ENCODE results near the gene LARGE1. TPM values are rescaled to one million over a fixed set of nuclear protein-coding genes. Genes with fewer than 3 reads are reported as not detected.

LARGE1 gene
- total RNA-seq, 1 experiment from 2014 or later = 5.8 TPM

DNA sequence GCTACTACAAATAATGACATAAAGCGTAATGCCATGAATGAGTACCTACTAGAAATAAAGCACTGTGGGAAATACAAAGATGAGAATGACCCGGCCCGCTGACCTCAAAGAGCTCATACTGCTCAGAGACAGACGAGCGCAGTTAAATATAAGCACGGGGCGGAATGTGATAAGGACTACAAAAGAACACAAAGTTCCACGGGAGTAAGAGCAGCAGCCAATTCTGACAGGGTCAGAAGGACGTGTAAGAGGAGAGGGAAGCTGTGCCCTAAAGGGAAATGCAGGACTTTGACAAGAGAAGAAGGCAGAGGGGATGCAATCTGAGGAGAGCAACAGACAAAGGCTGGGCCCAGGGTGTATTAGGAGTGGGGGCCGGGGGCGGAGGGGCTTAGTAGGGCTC, 314.6 kb downstream of the LARGE1 start:
- no peaks in the 10 kb centered on the region for H3K9me3 ChIP-seq
- POLR2A ChIA-PET = interaction anchor here (0.6 kb wide), 1 partner anchor 318 kb away, joined by 3 read pairs; no protein-coding TSS in a partner anchor
- no peak overlapping the region for H3K27ac Mint-ChIP-seq (ENCODE audit: unreplicated experiment)
- DNase-seq = no peak
- H3K36me3 Mint-ChIP-seq (ENCODE audit: insufficient read depth, unreplicated experiment) = no peaks in the 10 kb centered on the region
- no TSS peak for BruUV-seq (replicated peaks)
- CTCF ChIA-PET = interaction anchor here (0.6 kb wide), 1 partner anchor 1676 kb away, joined by 3 read pairs; no protein-coding TSS in a partner anchor
- H3K4me3 ChIP-seq (ENCODE audit: low read depth, low read length) = no peak overlapping the region
- no peaks in the 10 kb centered on the region for H3K4me1 ChIP-seq
- peaks cover 8% of the 10 kb centered on the region for H3K9me3 Mint-ChIP-seq (ENCODE audit: unreplicated experiment)
- no peaks in the 10 kb centered on the region for H3K27me3 Mint-ChIP-seq (ENCODE audit: insufficient read depth, unreplicated experiment)
- TF ChIP-seq, protein P1, sequence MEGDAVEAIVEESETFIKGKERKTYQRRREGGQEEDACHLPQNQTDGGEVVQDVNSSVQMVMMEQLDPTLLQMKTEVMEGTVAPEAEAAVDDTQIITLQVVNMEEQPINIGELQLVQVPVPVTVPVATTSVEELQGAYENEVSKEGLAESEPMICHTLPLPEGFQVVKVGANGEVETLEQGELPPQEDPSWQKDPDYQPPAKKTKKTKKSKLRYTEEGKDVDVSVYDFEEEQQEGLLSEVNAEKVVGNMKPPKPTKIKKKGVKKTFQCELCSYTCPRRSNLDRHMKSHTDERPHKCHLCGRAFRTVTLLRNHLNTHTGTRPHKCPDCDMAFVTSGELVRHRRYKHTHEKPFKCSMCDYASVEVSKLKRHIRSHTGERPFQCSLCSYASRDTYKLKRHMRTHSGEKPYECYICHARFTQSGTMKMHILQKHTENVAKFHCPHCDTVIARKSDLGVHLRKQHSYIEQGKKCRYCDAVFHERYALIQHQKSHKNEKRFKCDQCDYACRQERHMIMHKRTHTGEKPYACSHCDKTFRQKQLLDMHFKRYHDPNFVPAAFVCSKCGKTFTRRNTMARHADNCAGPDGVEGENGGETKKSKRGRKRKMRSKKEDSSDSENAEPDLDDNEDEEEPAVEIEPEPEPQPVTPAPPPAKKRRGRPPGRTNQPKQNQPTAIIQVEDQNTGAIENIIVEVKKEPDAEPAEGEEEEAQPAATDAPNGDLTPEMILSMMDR (IDR thresholded peaks at IDR 0.05; ENCODE audit: insufficient read depth in 1 of 2, low read depth in 1 of 2, low read length in 1 of 2, severe bottlenecking in 1 of 2, unreplicated experiment in 1 of 2) = no peak
- H3K36me3 ChIP-seq (ENCODE audit: control insufficient read depth, insufficient read depth, low read length) = no peaks in the 10 kb centered on the region
- intact Hi-C loops (cut with micrococcal nuclease; ENCODE audit: unreplicated experiment) = no loop called here
- peaks cover 7% of the 10 kb centered on the region for H3K4me1 Mint-ChIP-seq (ENCODE audit: low read depth, unreplicated experiment)
- no peaks in the 10 kb centered on the region for H3K27me3 ChIP-seq (replicated peaks; ENCODE audit: control insufficient read depth, insufficient read depth, low read length)
- H3K4me3 Mint-ChIP-seq (ENCODE audit: unreplicated experiment) = no peak overlapping the region

DNA sequence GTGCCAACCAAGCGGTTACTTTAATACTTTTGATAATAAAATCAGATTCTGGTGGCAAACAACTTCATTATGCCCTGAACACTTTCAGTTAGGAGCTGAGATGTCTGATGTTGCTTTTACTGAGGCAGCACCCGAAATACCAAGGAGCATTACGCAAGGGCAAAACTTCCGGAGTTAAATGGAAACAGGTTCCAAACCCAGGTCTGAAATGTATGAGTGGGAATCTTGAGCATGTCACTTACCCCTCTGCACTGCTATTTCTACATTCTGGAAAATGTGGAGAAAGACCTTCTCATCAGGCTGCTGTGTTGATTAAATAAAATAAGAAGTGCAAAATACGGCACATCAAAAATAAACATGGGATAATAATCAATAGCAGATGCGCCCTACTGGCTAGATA, 315.1 kb downstream of the LARGE1 start:
- Histone ChIP-seq H3K27me3 (replicated peaks; ENCODE audit: control insufficient read depth, insufficient read depth, low read length) (no peaks in the 10 kb centered on the region), H3K36me3 (ENCODE audit: control insufficient read depth, insufficient read depth, low read length) (no peaks in the 10 kb centered on the region), H3K4me3 (ENCODE audit: low read depth, low read length) (no peak overlapping the region), H3K9me3 (no peaks in the 10 kb centered on the region), H3K4me1 (no peaks in the 10 kb centered on the region)
- peaks cover 4% of the 10 kb centered on the region for H3K9me3 Mint-ChIP-seq (ENCODE audit: unreplicated experiment)
- CTCF ChIA-PET = no interaction called here
- H3K27me3 Mint-ChIP-seq (ENCODE audit: insufficient read depth, unreplicated experiment) = no peaks in the 10 kb centered on the region
- no peak overlapping the region for H3K27ac Mint-ChIP-seq (ENCODE audit: unreplicated experiment)
- DNase-seq = no peak
- TF ChIP-seq, protein P1 (IDR thresholded peaks at IDR 0.05; ENCODE audit: insufficient read depth in 1 of 2, low read depth in 1 of 2, low read length in 1 of 2, severe bottlenecking in 1 of 2, unreplicated experiment in 1 of 2) = no peak
- H3K36me3 Mint-ChIP-seq (ENCODE audit: insufficient read depth, unreplicated experiment) = no peaks in the 10 kb centered on the region
- intact Hi-C loops (cut with micrococcal nuclease; ENCODE audit: unreplicated experiment) = no loop called here
- H3K4me3 Mint-ChIP-seq (ENCODE audit: unreplicated experiment) = no peak overlapping the region
- POLR2A ChIA-PET = no interaction called here
- H3K4me1 Mint-ChIP-seq (ENCODE audit: low read depth, unreplicated experiment) = peaks cover 7% of the 10 kb centered on the region
- no TSS peak for BruUV-seq (replicated peaks)

DNA sequence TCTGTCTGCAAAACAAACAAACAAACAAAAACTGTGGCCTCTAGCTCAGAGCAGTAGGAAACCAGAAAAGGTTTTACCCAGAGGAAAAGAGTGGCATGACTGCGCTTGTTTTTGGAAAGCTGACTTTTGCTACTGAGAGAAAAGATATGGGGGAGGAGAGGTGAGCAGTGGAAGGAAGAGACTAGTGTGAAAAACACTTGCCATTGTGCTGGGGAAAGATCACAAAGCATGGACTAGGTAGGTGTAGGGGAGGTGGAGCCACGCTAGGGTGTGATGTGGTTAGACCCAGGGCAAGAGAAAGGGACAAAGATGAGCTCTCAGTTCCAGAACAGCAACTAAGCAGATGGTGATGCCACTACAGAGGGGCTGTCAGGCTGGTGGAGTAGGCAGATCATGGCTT, 319.2 kb downstream of the LARGE1 start:
- ChIA-PET CTCF (no interaction called here), POLR2A (interaction anchor here (0.6 kb wide), 1 partner anchor 48 kb away, joined by 4 read pairs; no protein-coding TSS in a partner anchor)
- TF ChIP-seq, protein P1 (IDR thresholded peaks at IDR 0.05; ENCODE audit: insufficient read depth in 1 of 2, low read depth in 1 of 2, low read length in 1 of 2, severe bottlenecking in 1 of 2, unreplicated experiment in 1 of 2) = no peak
- Mint-ChIP-seq H3K4me3 (ENCODE audit: unreplicated experiment) (no peak overlapping the region), H3K4me1 (ENCODE audit: low read depth, unreplicated experiment) (peaks cover 7% of the 10 kb centered on the region), H3K9me3 (ENCODE audit: unreplicated experiment) (no peaks in the 10 kb centered on the region), H3K27ac (ENCODE audit: unreplicated experiment) (no peak overlapping the region), H3K36me3 (ENCODE audit: insufficient read depth, unreplicated experiment) (no peaks in the 10 kb centered on the region), H3K27me3 (ENCODE audit: insufficient read depth, unreplicated experiment) (no peaks in the 10 kb centered on the region)
- no TSS peak for BruUV-seq (replicated peaks)
- Histone ChIP-seq H3K4me1 (no peaks in the 10 kb centered on the region), H3K36me3 (ENCODE audit: control insufficient read depth, insufficient read depth, low read length) (no peaks in the 10 kb centered on the region), H3K4me3 (ENCODE audit: low read depth, low read length) (no peak overlapping the region), H3K27me3 (replicated peaks; ENCODE audit: control insufficient read depth, insufficient read depth, low read length) (no peaks in the 10 kb centered on the region), H3K9me3 (no peaks in the 10 kb centered on the region)
- intact Hi-C loops (cut with micrococcal nuclease; ENCODE audit: unreplicated experiment) = no loop called here
- no peak for DNase-seq
